ENCODE results near the gene ARL13B.

Gene ARL13B

DNA sequence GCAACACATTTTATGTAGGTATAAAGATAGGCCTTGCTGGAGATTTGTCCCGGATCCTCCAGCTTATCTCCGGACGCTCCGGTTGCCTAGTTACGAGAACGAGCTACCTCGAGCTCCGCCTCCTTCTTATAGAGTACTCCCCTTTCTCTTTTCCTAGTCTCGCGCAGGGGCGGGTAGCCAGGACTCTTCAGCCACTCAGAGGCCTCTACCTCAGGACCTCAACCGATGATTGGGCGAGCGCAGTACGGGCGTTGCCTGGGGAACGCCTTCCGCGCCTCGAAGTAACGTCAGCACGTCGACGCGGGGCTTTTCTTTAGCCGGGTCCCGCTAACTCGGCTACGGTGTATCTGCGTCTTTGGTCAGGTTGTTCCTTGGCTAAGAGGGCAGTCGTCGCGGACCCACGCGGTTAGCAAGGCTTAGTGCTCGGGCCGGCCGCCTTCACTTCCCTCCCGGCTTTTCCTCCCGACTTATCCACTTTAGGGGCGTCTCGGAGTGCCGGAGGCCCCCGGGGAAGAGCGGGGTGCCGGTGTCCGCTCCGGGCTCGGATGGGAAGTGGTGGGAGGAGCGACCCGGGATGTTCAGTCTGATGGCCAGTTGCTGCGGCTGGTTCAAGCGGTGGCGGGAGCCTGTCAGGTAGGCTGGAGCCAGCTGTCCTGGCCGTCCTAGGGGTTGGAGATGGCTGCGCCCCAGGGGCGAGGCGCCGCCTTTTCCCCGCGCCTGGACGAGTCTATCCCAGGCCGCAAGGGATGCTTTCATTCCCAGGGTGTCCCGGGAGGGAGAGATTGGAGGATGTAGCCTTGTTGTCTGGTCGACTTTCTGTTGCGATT, at the start of gene ARL13B:
Gene ARL13B (plus strand): TSS at position 306 of the 827 bp plus-strand sequence. CDS start 269 bp downstream, at position 575.
- Histone ChIP-seq H4K20me1 (ENCODE audit: control insufficient read depth, insufficient read depth, low read depth, low read length) (no peaks in the 10 kb centered on the region), H3F3A (ENCODE audit: control insufficient read depth, insufficient read depth) (no peaks in the 10 kb centered on the region), H3K4me1 (ENCODE audit: control insufficient read depth, low read length) (peaks cover 19% of the 10 kb centered on the region), H3K36me3 (ENCODE audit: control insufficient read depth, low read length) (no peaks in the 10 kb centered on the region), H3K4me2 (ENCODE audit: low read length) (peak within 1 kb of the TSS; percentile 78), H3K79me2 (ENCODE audit: control insufficient read depth, low read length) (peaks cover 34% of the 10 kb centered on the region), H3K27ac (ENCODE audit: low read depth, low read length) (peak within 1 kb of the TSS; percentile 14), H3K27me3 (ENCODE audit: control insufficient read depth, low read length) (no peaks in the 10 kb centered on the region), H3K9me2 (replicated peaks; ENCODE audit: control insufficient read depth, low read length) (no peaks in the 10 kb centered on the region), H3K4me3 (ENCODE audit: low read length) (peak within 1 kb of the TSS; percentile 82), H3K9me3 (ENCODE audit: control insufficient read depth, insufficient read depth, low read length) (no peaks in the 10 kb centered on the region)
- no peak for TF ChIP-seq EZH2phosphoT487 (IDR thresholded peaks at IDR 0.05; ENCODE audit: borderline replicate concordance, low read length)
- TF ChIP-seq, protein P1, sequence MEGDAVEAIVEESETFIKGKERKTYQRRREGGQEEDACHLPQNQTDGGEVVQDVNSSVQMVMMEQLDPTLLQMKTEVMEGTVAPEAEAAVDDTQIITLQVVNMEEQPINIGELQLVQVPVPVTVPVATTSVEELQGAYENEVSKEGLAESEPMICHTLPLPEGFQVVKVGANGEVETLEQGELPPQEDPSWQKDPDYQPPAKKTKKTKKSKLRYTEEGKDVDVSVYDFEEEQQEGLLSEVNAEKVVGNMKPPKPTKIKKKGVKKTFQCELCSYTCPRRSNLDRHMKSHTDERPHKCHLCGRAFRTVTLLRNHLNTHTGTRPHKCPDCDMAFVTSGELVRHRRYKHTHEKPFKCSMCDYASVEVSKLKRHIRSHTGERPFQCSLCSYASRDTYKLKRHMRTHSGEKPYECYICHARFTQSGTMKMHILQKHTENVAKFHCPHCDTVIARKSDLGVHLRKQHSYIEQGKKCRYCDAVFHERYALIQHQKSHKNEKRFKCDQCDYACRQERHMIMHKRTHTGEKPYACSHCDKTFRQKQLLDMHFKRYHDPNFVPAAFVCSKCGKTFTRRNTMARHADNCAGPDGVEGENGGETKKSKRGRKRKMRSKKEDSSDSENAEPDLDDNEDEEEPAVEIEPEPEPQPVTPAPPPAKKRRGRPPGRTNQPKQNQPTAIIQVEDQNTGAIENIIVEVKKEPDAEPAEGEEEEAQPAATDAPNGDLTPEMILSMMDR (IDR thresholded peaks at IDR 0.05; ENCODE audit: low read depth, low read length, poor library complexity, severe bottlenecking): no peak

DNA sequence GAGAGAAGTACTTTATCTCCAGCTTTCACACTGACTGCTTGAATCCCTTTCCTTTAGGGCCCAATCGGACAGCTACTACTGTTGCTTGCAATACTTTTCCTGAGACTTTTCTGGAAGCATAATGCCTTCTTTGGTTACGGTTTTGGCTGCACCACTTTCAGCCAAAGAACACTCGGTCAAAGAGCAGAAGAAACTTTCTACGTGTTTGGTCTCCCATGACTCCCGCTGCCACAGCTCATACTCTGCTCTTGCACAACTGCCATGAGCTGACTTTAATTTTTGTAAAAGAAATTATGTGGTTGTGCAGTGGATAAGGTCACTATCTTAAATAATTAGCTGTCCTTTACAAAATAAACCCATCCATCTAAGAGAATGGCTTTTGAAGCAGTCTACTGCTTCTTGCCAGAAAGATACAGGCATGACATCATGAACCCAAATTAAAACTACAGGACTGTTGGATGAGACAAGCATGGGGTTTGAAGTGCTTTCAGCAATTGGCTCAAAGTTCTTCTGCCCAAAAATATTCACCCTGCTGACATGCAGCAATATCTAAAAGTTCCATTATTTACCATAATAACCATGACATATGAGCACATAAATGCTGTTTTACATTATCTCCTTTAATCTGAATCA, 48.2 kb upstream of the ARL13B start:
- no peaks in the 10 kb centered on the region for H3K4me1 ChIP-seq (ENCODE audit: control insufficient read depth, low read length)
- H3K4me2 ChIP-seq (ENCODE audit: low read length): no peak overlapping the region
- H3K27me3 ChIP-seq (ENCODE audit: control insufficient read depth, low read length): no peaks in the 10 kb centered on the region
- TF ChIP-seq, protein P1 (IDR thresholded peaks at IDR 0.05; ENCODE audit: low read depth, low read length, poor library complexity, severe bottlenecking): no peak
- TF ChIP-seq EZH2phosphoT487 (IDR thresholded peaks at IDR 0.05; ENCODE audit: borderline replicate concordance, low read length): no peak
- no peak overlapping the region for H3K27ac ChIP-seq (ENCODE audit: low read depth, low read length)
- H3F3A ChIP-seq (ENCODE audit: control insufficient read depth, insufficient read depth): no peaks in the 10 kb centered on the region
- no peaks in the 10 kb centered on the region for H3K79me2 ChIP-seq (ENCODE audit: control insufficient read depth, low read length)
- H4K20me1 ChIP-seq (ENCODE audit: control insufficient read depth, insufficient read depth, low read depth, low read length): no peaks in the 10 kb centered on the region
- no peaks in the 10 kb centered on the region for H3K36me3 ChIP-seq (ENCODE audit: control insufficient read depth, low read length)
- no peaks in the 10 kb centered on the region for H3K9me3 ChIP-seq (ENCODE audit: control insufficient read depth, insufficient read depth, low read length)
- no peaks in the 10 kb centered on the region for H3K9me2 ChIP-seq (replicated peaks; ENCODE audit: control insufficient read depth, low read length)
- H3K4me3 ChIP-seq (ENCODE audit: low read length): no peak overlapping the region

DNA sequence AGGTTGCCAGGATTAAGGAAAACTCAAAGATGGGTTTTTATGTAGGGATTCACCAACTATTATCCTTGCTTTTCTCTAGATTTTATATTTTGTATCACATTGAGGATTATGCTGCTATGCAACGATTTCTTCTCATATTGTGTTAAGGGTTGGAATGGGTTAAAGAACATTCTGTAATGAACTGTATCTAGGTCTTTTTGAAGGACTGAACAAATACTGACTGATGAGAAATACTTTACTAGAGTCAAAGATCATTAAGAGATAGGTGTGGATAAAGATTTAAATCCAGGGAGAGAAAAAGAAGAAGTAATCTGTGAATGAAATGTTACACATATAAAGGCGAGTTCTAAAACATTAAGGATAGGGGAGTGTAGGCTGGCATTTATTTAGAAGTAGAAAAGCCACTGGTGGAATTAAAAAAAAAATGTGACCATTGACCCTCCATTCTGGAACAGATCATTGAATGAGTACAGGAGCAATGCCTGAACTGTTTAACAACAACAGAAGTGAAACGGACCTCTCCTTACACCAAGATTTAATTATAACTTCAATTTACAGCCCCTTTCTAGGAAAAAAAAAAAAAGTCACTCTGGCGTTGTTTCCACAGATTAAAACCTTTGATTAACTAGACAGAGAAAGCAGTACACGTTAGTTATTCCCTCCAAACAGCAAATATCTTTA, 45.4 kb upstream of the ARL13B start:
- TF ChIP-seq EZH2phosphoT487 (IDR thresholded peaks at IDR 0.05; ENCODE audit: borderline replicate concordance, low read length): no peak
- TF ChIP-seq, protein P1 (IDR thresholded peaks at IDR 0.05; ENCODE audit: low read depth, low read length, poor library complexity, severe bottlenecking): no peak
- H4K20me1 ChIP-seq (ENCODE audit: control insufficient read depth, insufficient read depth, low read depth, low read length): no peaks in the 10 kb centered on the region
- no peak overlapping the region for H3K4me2 ChIP-seq (ENCODE audit: low read length)
- no peak overlapping the region for H3K27ac ChIP-seq (ENCODE audit: low read depth, low read length)
- H3K9me3 ChIP-seq (ENCODE audit: control insufficient read depth, insufficient read depth, low read length): no peaks in the 10 kb centered on the region
- H3K4me3 ChIP-seq (ENCODE audit: low read length): no peak overlapping the region
- H3F3A ChIP-seq (ENCODE audit: control insufficient read depth, insufficient read depth): no peaks in the 10 kb centered on the region
- H3K9me2 ChIP-seq (replicated peaks; ENCODE audit: control insufficient read depth, low read length): no peaks in the 10 kb centered on the region
- H3K4me1 ChIP-seq (ENCODE audit: control insufficient read depth, low read length): no peaks in the 10 kb centered on the region
- no peaks in the 10 kb centered on the region for H3K27me3 ChIP-seq (ENCODE audit: control insufficient read depth, low read length)
- H3K79me2 ChIP-seq (ENCODE audit: control insufficient read depth, low read length): no peaks in the 10 kb centered on the region
- no peaks in the 10 kb centered on the region for H3K36me3 ChIP-seq (ENCODE audit: control insufficient read depth, low read length)

Measured in DOHH2 (cell line).